ENCODE results near the gene CNOT8. TPM values are rescaled to one million over a fixed set of nuclear protein-coding genes. Genes with fewer than 3 reads are reported as not detected.
A peak's percentile ranks its signal among the peaks of the same experiment; 100 is the strongest.

CNOT8 gene
- total RNA-seq, 1 donor from 2014 or later: 53.1 TPM

- DNase-seq (ENCODE audit: low read depth, low spot score): no peak
- no peak overlapping the region for H3K27ac Mint-ChIP-seq (ENCODE audit: unreplicated experiment)
- H3K9me3 Mint-ChIP-seq: peaks cover 5% of the 10 kb centered on the region
- peaks cover 68% of the 10 kb centered on the region for H3K36me3 Mint-ChIP-seq (ENCODE audit: low read depth)
- no peaks in the 10 kb centered on the region for H3K4me1 Mint-ChIP-seq
- H3K4me3 Mint-ChIP-seq: no peak overlapping the region
- no peaks in the 10 kb centered on the region for H3K27me3 Mint-ChIP-seq (ENCODE audit: low read depth)
- no peak for TF ChIP-seq CTCF (conservative IDR thresholded peaks at IDR 0.05)
These were observed 27.0 kb downstream of the CNOT8 start for GRCh38 chr5:154885439-154885838.

GRCh38 chr5:154892369-154892771, 33.9 kb downstream of the CNOT8 start:
- Mint-ChIP-seq H3K4me3 (no peak overlapping the region), H3K36me3 (ENCODE audit: low read depth) (peaks cover 24% of the 10 kb centered on the region), H3K4me1 (no peaks in the 10 kb centered on the region), H3K9me3 (no peaks in the 10 kb centered on the region), H3K27ac (ENCODE audit: unreplicated experiment) (no peak overlapping the region), H3K27me3 (ENCODE audit: low read depth) (no peaks in the 10 kb centered on the region)
- no peak for DNase-seq (ENCODE audit: low read depth, low spot score)
- no peak for TF ChIP-seq CTCF (conservative IDR thresholded peaks at IDR 0.05)

- DNase-seq (ENCODE audit: low read depth, low spot score): no peak
- Mint-ChIP-seq H3K27me3 (ENCODE audit: low read depth) (no peaks in the 10 kb centered on the region), H3K4me1 (no peaks in the 10 kb centered on the region), H3K36me3 (ENCODE audit: low read depth) (peaks cover 16% of the 10 kb centered on the region), H3K27ac (ENCODE audit: unreplicated experiment) (no peak overlapping the region), H3K9me3 (no peaks in the 10 kb centered on the region), H3K4me3 (no peak overlapping the region)
- TF ChIP-seq CTCF (conservative IDR thresholded peaks at IDR 0.05): no peak
These were observed 35.0 kb downstream of the CNOT8 start for GRCh38 chr5:154893381-154893780.

GRCh38 chr5:154895606-154896561, 37.5 kb downstream of the CNOT8 start:
- no peak overlapping the region for H3K4me3 Mint-ChIP-seq
- TF ChIP-seq CTCF (conservative IDR thresholded peaks at IDR 0.05): no peak
- H3K27me3 Mint-ChIP-seq (ENCODE audit: low read depth): no peaks in the 10 kb centered on the region
- peak overlapping the region; percentile 27 for H3K27ac Mint-ChIP-seq (ENCODE audit: unreplicated experiment)
- peaks cover 7% of the 10 kb centered on the region for H3K36me3 Mint-ChIP-seq (ENCODE audit: low read depth)
- no peaks in the 10 kb centered on the region for H3K4me1 Mint-ChIP-seq
- no peak for DNase-seq (ENCODE audit: low read depth, low spot score)
- H3K9me3 Mint-ChIP-seq: no peaks in the 10 kb centered on the region

- no peak overlapping the region for H3K27ac Mint-ChIP-seq (ENCODE audit: unreplicated experiment)
- no peak for DNase-seq (ENCODE audit: low read depth, low spot score)
- no peak overlapping the region for H3K4me3 Mint-ChIP-seq
- TF ChIP-seq CTCF (conservative IDR thresholded peaks at IDR 0.05): no peak
- H3K9me3 Mint-ChIP-seq: no peaks in the 10 kb centered on the region
- peaks cover 7% of the 10 kb centered on the region for H3K36me3 Mint-ChIP-seq (ENCODE audit: low read depth)
- no peaks in the 10 kb centered on the region for H3K27me3 Mint-ChIP-seq (ENCODE audit: low read depth)
- H3K4me1 Mint-ChIP-seq: no peaks in the 10 kb centered on the region
These were observed 38.2 kb downstream of the CNOT8 start for GRCh38 chr5:154896562-154897165.
